ENCODE data around the gene THBS2. TPM values are rescaled to one million over a fixed set of nuclear protein-coding genes. Genes with fewer than 3 reads are reported as not detected.

THBS2 gene
- total and polyA plus RNA-seq, 11 donors, result 1.9 to 51.7 (median 15.9) TPM

DNA sequence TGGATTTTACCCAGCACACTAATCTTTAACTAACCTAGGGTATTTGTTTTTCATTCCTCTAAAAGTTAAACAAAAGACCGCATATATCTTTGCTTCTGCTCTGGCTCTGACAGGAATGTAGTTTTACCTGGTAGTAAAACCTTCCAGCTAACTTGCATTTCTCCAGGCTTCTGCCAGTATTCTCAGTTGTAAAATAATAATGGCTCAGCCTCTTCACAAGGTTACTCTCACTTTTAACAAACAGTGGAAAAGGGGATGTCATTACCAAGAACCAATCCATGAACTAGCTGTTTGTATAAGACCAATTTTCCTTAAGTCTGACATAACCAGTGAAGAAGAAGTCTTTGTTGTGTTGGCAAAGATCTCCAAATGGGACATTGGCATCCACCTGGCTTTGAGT, 10.0 kb downstream of the THBS2 start:
- Histone ChIP-seq H3K4me3 (no peak overlapping the region), H3K4me1 (no peaks in the 10 kb centered on the region), H3K27me3 (peaks cover 0 to 4% (median 0%) of the 10 kb centered on the region in 9 donors), H3K27ac (no peak overlapping the region), H3K36me3 (peaks cover 0 to 74% (median 8%) of the 10 kb centered on the region in 9 donors), H3K9me3 (no peaks in the 10 kb centered on the region)
- intact Hi-C loops (cut with DNase I), result no loop called here
- TF ChIP-seq, protein P1, sequence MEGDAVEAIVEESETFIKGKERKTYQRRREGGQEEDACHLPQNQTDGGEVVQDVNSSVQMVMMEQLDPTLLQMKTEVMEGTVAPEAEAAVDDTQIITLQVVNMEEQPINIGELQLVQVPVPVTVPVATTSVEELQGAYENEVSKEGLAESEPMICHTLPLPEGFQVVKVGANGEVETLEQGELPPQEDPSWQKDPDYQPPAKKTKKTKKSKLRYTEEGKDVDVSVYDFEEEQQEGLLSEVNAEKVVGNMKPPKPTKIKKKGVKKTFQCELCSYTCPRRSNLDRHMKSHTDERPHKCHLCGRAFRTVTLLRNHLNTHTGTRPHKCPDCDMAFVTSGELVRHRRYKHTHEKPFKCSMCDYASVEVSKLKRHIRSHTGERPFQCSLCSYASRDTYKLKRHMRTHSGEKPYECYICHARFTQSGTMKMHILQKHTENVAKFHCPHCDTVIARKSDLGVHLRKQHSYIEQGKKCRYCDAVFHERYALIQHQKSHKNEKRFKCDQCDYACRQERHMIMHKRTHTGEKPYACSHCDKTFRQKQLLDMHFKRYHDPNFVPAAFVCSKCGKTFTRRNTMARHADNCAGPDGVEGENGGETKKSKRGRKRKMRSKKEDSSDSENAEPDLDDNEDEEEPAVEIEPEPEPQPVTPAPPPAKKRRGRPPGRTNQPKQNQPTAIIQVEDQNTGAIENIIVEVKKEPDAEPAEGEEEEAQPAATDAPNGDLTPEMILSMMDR (IDR thresholded peaks at IDR 0.05), result no peak
- TF ChIP-seq POLR2A (IDR thresholded peaks at IDR 0.05), result no peak
- 86 to 98% (median 90%) methylated on average over 1 of the region's 1 CpG for WGBS, 4 donors
- no peak for DNase-seq
- ATAC-seq, result no peak

DNA sequence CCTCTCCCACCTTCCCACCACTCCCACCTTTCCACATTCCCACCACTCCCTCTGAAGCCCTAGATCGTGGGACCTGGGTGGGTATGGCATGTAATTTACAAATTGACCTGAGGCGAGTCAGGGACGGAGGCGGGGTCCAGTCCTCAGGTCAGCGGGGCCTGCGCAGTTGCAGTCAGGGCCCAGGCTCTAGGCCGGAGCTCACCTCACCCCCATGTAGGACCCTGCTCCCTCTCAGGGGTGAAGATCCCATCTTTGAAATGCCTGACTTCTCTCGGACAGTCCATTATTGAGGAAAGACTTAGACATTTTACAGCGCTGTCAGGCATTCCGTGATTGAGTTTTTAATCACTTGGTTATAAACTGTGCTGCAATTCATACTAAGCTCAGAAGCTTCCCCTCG, 10.5 kb downstream of the THBS2 start:
- H3K4me1 ChIP-seq, result no peaks in the 10 kb centered on the region
- DNase-seq (no peak), ATAC-seq (no peak)
- peaks cover 0 to 75% (median 8%) of the 10 kb centered on the region in 9 donors for H3K36me3 ChIP-seq
- H3K27me3 ChIP-seq, result peaks cover 0 to 4% (median 0%) of the 10 kb centered on the region in 9 donors
- no peak overlapping the region for H3K4me3 ChIP-seq
- 87 to 91% (median 89%) methylated on average over 11 of the region's 11 CpGs for WGBS, 4 donors
- no peak for TF ChIP-seq POLR2A (IDR thresholded peaks at IDR 0.05)
- TF ChIP-seq, protein P1 (IDR thresholded peaks at IDR 0.05), result no peak
- intact Hi-C loops (cut with DNase I), result no loop called here
- H3K27ac ChIP-seq, result no peak overlapping the region
- no peaks in the 10 kb centered on the region for H3K9me3 ChIP-seq

DNA sequence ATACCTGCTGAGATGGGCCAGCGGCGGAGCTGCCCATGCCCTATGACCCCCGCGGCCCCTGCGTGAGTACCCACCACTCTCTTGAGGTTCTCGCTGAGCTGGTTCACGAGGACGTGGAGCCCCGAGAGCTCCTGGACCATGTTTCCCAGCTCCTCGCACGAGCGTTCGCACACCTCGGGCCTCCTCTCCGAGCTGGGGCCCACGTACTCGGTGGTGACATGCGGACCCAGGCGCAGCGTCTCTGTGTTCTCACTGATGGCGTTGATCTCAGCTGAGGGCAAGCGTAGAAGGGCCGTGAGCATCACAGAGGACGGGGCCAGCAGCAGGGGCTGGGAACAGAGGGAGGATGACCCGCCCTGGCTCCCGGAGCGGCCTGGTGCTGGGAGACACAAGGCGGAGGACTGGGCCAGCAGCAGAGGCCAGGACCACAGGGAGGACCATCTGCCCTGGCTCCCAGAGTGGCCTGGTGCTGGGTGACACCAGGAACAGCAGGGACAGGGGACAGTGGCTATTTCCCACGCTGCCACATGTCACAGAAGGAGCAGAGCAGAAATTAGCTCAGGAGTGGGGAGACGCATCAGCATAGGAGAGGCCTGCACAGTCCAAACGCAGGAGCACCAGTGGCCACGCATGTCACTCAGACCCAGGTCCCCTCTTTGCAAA, 11.8 kb downstream of the THBS2 start:
- H3K4me1 ChIP-seq, result no peaks in the 10 kb centered on the region
- DNase-seq (no peak), ATAC-seq (peak in 1 of 4 donors; percentile 17)
- no peak overlapping the region for H3K27ac ChIP-seq
- TF ChIP-seq POLR2A (IDR thresholded peaks at IDR 0.05), result no peak
- TF ChIP-seq, protein P1 (IDR thresholded peaks at IDR 0.05), result no peak
- intact Hi-C loops (cut with DNase I), result no loop called here
- H3K27me3 ChIP-seq, result peaks cover 0 to 4% (median 0%) of the 10 kb centered on the region in 9 donors
- H3K4me3 ChIP-seq, result no peak overlapping the region
- no peaks in the 10 kb centered on the region for H3K9me3 ChIP-seq
- WGBS, 4 donors, result 84 to 93% (median 90%) methylated on average over 24 to 32 of the region's 32 CpGs
- H3K36me3 ChIP-seq, result peaks cover 0 to 75% (median 0%) of the 10 kb centered on the region in 9 donors

DNA sequence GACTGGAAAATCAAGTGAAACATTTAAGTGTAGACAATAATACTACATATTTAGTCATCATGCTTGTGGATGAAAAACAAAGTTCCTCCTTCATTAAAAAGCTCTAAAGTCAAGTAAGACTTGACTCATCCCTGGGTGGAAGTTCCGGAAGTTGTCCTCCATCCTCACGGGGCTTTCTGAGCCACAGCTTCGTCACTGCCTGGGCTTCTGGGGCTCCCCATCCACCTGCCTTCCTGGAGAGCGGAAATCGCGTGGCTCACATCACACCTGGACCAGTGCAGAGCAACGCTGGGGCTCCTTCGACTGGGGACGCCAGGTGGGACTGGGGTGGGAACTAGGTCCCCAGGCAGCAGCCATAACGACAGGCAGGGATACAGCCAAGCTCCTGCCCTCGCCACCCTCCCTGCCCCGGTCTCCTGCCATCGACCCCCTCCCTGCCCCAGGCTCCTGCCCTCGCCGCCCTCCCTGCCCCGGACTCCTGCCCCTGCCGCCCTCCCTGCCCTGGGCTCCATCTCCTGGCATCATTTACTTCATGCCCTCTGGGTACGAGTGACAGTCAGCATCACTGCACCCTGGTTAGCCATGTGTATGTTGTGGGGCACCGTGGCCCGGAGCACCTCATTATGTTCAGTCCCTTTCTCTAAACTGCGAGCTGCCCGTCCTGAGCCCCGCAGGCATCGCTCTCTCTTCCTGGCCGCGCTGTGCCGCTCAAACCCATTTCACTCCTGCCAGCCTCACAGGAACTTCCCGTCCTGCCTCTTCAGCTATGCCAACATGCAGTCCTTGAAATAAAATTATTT, 12.9 kb downstream of the THBS2 start:
- Histone ChIP-seq H3K4me3 (no peak overlapping the region), H3K4me1 (no peaks in the 10 kb centered on the region), H3K36me3 (peaks cover 0 to 71% (median 0%) of the 10 kb centered on the region in 9 donors), H3K27ac (no peak overlapping the region), H3K9me3 (no peaks in the 10 kb centered on the region), H3K27me3 (peaks cover 0 to 4% (median 0%) of the 10 kb centered on the region in 9 donors)
- WGBS, 4 donors, result 84 to 92% (median 89%) methylated on average over 25 to 28 of the region's 28 CpGs
- ATAC-seq (no peak), DNase-seq (no peak)
- TF ChIP-seq, protein P1 (IDR thresholded peaks at IDR 0.05), result no peak
- no peak for TF ChIP-seq POLR2A (IDR thresholded peaks at IDR 0.05)
- intact Hi-C loops (cut with DNase I), result no loop called here
